GM18505 (cell line): ENCODE measurements around the gene CDCP1.

Source experiments
- ATAC-seq: cut with Tn5 transposase; IDR thresholded peaks from one replicate; pipeline ENCODE4 v1.9.1; 2021; ENCODE audit not compliant: unreplicated experiment
- POLR2A ChIP-seq: IDR thresholded peaks from 4 replicates; pipeline ENCODE4 v1.6.1; 2011; ENCODE audit warnings: borderline replicate concordance; ENCODE audit not compliant: insufficient read depth, insufficient read length; ENCODE audit errors: extremely low read depth

Gene CDCP1

DNA sequence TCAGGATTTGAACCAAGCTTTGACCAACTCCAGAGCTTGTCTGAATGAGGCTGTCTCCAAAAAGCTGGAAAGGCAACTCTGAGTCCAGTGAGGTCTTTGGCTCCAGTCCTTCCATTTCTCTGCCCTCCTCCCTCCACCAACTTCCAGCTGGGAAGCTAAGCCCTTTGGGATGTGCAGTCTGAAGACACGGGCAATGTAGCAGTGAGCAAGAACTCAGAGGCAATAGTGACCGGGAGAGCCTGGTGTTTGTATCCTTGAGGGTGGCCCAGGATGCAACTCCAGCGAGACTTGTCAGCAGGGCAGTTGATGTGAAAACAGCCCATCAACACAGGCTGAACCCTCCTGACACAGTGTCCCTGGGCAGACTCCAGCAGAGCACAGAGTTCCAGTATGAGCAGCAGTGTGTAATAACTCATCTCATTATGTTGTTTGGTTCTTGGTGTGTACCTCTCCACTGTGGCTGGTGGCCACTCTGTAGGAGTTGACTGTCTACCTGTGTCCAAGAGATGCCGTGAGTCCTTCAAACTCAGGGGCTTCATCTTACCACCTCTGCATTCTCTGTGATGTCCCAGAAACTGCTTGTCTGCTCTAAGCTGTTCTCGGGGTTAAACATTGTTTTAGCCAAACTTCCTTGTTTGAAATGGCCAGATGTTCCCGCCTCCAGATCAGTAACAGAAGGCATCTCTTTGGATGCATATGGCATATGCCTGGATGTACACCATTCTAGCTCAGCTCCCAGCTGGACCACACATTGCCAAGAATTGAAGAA, 6.6 kb downstream of the CDCP1 start:
- no peak for ATAC-seq
- no peak for TF ChIP-seq POLR2A

DNA sequence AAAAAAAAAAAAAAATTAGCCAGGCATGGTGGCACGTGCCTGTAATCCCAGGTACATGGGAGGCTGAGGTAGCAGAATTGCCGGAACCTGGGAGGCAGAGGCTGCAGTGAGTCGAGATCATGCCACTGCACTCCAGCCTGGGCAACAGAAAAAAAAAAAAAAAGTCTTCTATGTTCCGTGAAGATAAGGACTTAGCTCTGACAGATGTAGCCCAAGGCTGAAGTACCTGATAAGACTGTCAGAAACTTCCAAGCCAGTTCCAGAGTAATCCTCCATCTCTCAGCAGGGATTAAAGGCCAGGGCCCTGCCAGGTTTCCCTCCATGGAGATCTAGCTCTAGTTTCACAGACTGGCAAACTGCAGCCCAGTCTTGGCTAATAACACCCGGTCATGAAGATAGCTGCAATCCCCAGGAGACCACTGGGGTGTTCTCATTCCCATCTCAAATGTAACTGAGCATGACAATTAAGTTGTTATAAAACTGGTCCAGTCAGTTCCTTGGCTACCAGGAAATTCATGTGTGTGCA, 8.5 kb downstream of the CDCP1 start:
- ATAC-seq: no peak
- TF ChIP-seq POLR2A: no peak

DNA sequence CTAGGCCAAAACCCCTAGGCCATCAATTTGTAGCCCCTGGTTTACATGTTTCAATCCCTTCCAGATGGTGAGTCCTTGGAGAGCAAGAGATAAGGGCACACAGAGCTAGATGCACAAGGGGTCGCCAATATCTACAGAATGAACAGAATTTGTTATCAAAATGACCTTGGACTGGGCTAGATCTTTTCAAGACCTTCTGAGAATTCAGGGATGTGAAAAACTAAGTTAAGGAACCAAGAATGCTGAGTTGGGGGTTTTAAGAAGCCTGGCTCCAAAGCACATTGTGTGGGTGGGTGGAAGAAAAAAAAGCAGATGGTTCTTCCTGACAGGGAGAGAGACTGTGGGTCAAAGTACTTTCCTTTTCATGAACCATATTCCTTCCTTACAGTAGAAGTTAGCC, 10.2 kb downstream of the CDCP1 start:
- TF ChIP-seq POLR2A: no peak
- ATAC-seq: no peak

DNA sequence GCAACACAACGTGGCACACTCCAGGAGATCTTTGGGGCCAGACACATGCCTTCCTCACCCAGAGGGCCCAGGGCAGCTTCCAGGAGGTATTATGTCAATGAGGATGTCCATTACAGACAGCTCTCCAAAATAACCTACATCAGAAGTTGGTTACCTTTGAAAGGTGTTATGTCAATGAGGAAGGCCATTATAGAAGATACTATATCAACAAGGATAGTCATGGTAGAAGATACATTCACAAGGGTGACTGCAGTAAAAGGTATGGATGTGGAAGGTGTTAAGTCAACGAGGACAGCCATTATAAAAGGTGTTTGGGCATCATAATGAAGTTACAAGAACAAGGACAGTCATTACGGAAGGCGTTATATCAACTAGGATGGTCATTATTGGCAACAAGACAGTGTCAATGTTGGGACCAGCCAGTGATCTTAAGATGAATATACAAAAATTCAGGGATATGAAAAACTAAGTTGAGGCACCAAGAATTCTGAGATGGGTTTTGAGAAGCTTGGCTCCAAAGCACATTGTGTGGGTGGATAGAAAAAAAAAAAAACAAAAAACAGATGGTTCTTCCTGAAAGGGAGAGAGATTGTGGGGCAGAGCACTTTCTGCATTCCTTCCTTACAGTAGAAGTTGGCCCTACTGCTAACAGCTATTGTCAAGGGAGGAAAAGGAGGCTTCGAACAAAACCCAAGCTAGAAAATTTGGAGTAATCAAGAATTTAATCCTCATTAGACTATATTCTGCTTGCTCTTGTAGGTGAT, 11.2 kb downstream of the CDCP1 start:
- TF ChIP-seq POLR2A: no peak
- no peak for ATAC-seq

DNA sequence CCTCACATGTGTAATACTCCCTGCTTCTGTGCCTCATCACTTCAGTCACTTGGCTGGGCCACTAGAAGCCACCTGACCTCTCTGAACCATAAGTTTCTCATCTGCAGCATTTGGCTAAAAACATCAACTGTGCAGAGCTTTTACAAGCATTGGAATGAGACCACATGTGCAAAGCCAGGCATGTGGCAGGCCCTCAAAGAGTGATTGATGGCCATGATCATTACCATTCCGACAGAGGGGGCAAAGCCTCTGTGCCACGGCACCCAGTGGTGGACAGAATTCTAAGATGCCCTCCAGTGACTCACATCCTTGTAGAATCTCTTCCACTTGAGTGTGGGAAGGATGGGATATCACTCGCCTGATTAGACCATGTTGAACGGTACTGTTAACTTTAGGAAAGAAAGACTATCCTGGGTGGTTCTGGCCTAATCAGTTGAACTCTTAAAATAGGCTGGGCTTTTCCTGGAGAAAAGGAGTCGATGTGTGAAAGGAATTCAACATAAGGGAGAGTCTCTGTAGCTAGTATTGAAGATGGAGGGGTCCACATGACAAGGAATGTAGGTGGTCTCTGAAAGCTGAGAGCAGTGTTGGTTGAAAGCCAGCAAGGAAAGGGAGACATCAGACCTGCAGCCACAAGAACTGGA, 13.5 kb downstream of the CDCP1 start:
- no peak for TF ChIP-seq POLR2A
- ATAC-seq: no peak

DNA sequence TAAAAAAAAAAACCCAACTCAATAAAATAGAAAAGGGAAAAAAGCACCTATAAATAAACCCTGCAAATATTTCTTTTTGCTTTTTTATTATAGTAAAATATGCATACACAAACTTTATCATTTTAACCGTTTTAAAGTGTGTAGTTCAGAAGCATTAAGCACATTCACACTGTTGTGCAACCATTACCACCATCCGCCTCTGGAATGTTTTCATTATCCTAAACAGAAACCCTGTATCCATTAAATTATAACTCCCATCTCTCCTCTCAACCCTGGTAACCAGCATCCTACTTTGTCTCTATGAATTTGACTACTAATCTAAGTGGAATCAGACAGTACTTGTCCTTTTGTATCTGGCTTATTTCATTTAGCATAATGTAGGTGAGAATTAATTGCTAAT, 15.0 kb downstream of the CDCP1 start:
- TF ChIP-seq POLR2A: no peak
- ATAC-seq: no peak

DNA sequence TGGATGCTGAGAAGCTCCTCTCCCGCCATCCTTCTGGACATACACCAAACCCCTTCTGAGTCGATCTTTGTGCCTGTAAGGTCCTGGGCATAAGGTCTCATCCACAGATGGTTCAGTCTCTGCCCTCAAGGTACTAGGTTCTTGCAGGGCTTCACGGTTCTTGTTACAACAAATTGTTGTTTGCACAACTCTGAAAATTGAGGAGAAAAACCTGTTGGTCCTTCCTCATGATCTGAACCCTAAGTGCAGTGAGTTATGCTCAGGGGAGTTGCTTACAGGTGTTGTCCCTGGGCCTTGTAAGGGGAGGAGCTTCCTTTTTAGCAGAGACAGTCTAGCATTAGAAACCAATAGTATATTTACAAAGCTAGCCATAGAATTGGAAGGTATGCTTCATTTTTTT, 15.7 kb downstream of the CDCP1 start:
- ATAC-seq: no peak
- no peak for TF ChIP-seq POLR2A

DNA sequence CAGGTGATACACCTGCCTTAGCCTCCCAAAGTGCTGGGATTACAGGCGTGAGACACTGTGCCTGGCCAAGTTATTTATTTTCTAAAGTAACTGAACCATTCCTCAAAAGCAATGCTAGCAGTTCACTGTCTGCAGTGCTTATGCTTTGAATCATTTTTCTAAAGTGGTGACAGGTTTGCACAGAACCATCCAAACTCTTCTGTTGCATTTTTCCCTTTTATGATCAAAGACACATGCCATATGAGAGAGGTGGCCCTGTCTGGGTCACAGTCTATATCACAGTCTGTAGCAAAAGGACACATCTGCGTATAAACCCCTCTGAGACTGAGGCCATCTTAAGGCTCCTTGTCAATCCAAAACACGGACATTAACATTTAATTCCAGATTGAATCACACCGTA, 17.2 kb downstream of the CDCP1 start:
- ATAC-seq: no peak
- no peak for TF ChIP-seq POLR2A

DNA sequence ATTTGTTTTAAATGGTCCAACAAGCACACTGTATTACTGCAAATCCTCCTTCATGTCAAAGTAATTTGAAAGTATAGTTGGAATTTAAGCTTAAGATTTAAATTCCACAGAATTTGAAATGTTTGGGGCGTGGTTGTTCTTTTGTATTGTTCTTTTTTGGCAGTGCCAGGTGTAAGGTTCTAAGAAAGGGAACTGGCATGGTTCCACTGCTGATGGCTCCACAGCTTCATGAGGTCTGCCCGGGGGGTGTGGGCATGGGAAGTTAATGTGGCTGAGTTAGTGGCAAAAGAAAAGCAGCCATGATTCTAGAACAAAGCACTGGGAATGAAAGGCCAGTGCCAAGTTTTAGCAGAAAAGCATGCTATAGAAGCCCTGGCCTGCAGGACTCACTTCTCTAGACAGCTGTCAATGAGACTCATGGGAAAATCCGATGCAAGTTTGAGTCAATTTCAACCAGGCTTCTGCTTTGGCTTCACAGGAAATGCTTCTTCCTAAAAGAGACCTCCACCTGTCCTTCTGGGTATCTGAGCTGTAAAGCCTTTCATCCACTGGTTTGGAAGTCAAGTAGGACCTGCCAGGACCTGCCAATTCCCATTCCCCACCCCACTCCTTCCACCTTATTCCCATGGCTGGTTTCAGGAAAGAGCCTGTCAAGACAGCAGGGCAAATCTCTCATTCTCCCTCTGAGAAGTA, 18.9 kb downstream of the CDCP1 start:
- TF ChIP-seq POLR2A: no peak
- no peak for ATAC-seq

DNA sequence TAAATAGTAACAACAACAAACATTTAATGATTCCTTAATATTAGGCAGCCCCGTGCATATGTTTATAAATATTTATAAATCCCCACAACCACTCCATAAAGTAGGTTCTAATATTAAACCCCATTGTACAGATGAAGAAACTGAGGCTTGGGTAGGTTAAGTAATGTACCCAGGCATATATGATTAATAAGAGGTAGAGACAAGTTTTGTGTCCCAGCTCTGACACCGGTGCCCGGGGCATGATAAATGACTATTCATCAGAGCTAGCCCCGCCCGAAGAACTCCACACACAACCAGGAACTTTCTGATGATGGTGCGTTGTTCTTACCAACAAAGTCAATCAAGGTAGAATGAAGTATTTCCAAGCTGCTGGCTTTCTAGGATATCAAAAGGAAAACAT, 19.4 kb downstream of the CDCP1 start:
- TF ChIP-seq POLR2A: no peak
- ATAC-seq: no peak

DNA sequence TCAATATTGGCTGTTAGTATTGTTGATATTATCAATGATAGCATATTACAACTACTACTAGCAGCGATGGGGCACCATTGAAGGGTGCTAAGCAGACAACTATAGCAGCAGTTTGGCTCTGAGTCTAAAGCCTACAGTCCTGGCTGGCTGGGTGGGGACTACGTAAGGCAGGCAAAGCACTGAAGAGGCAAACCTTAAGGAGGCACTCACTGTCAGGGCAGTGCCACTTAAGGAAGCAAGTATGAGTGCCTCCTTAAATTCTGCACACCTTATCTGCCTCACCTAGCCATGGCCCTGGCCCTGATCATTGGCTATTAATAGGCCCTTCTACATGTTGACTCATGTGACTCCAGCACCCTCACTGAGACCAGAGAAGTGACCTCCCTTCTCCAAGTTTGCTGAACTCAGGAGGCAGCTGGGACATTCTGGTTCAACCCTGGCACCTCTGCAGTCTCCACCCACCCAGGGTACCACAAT, 20.6 kb downstream of the CDCP1 start:
- no peak for ATAC-seq
- no peak for TF ChIP-seq POLR2A

DNA sequence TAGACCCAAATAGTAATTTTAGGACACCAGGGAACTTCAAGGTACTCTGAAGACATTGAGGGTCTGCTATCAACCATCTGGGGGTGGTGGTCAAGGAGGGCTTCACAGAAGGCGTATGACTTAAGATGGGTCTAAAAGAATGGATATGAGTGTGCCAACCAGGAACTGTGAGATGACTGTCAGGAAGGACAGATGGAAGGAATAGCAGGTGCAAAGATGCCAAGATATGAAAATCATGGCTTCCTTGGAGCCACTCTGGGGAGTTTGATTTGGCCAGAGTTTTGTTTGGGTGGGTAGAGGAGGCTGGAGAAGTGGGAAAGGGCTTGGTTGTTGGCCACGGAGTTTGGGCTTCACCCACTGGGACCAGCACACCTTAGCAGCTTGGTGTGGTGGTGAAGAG, 21.2 kb downstream of the CDCP1 start:
- TF ChIP-seq POLR2A: no peak
- ATAC-seq: no peak

DNA sequence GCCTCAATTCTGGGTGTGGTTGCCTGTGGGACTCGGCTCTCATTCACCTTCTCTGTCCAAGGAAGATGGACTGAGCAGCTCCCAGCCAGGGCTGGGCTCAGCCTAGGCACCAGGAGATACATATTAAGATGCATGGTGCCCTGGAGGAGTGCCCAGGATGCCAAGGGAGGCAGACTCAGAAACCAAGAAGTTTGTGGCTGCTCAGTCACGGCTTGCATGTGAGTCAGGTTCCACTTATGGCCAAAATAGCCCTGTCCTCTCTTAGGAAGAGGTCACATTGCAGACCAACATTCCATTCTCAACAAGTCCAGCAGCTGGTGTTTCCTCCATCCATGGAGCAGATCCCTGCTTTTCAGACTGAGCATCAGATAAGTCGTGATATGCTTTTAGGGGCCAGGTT, 21.8 kb downstream of the CDCP1 start:
- TF ChIP-seq POLR2A: no peak
- no peak for ATAC-seq
